ENCODE data around the gene PAK1. TPM values are rescaled to one million over a fixed set of nuclear protein-coding genes. Genes with fewer than 3 reads are reported as not detected.
"Not testable (repeated sequence)": the region's sequence is repeated elsewhere in the genome, so short reads cannot be mapped to it uniquely, and the experiment has no call there.

The PAK1 gene
- polyA plus RNA-seq, 1 donor = 81.0 TPM

- Histone ChIP-seq H3K4me3 (ENCODE audit: low read length) (no peak overlapping the region), H3K36me3 (ENCODE audit: control insufficient read depth, insufficient read depth, low read length) (no peaks in the 10 kb centered on the region), H3K4me1 (ENCODE audit: control insufficient read depth, insufficient read depth, low read length) (peaks cover 10% of the 10 kb centered on the region), H3K27ac (ENCODE audit: low read length) (no peak overlapping the region), H3K9me3 (ENCODE audit: control insufficient read depth, low read depth, low read length) (no peaks in the 10 kb centered on the region), H3K27me3 (ENCODE audit: control insufficient read depth, insufficient read depth, low read length) (no peaks in the 10 kb centered on the region)
- no CpG with 5 or more reads among the region's 1 CpG for WGBS (ENCODE audit: insufficient coverage, low lambda C conversion rate)
- no peak for DNase-seq
Observed at GRCh38 chr11:77510851-77511250, 37.0 kb upstream of the PAK1 start.

- peaks cover 6% of the 10 kb centered on the region for H3K4me1 ChIP-seq (ENCODE audit: control insufficient read depth, insufficient read depth, low read length)
- no CpG with 5 or more reads among the region's 3 CpGs for WGBS (ENCODE audit: insufficient coverage, low lambda C conversion rate)
- H3K27ac ChIP-seq (ENCODE audit: low read length) = no peak overlapping the region
- no peak for DNase-seq
- no peaks in the 10 kb centered on the region for H3K36me3 ChIP-seq (ENCODE audit: control insufficient read depth, insufficient read depth, low read length)
- H3K9me3 ChIP-seq (ENCODE audit: control insufficient read depth, low read depth, low read length) = no peaks in the 10 kb centered on the region
- no peak overlapping the region for H3K4me3 ChIP-seq (ENCODE audit: low read length)
- no peaks in the 10 kb centered on the region for H3K27me3 ChIP-seq (ENCODE audit: control insufficient read depth, insufficient read depth, low read length)
Observed at GRCh38 chr11:77510095-77510494, 36.2 kb upstream of the PAK1 start.

- Histone ChIP-seq H3K27me3 (ENCODE audit: control insufficient read depth, insufficient read depth, low read length) (no peaks in the 10 kb centered on the region), H3K4me1 (ENCODE audit: control insufficient read depth, insufficient read depth, low read length) (peaks cover 8% of the 10 kb centered on the region), H3K36me3 (ENCODE audit: control insufficient read depth, insufficient read depth, low read length) (no peaks in the 10 kb centered on the region), H3K27ac (ENCODE audit: low read length) (no peak overlapping the region), H3K4me3 (ENCODE audit: low read length) (no peak overlapping the region), H3K9me3 (ENCODE audit: control insufficient read depth, low read depth, low read length) (no peaks in the 10 kb centered on the region)
- WGBS (ENCODE audit: insufficient coverage, low lambda C conversion rate) = no CpG with 5 or more reads among the region's 2 CpGs
- no peak for DNase-seq
Observed at GRCh38 chr11:77508019-77508418, 34.1 kb upstream of the PAK1 start.

GRCh38 chr11:77506857-77507256 is 33.0 kb upstream of the PAK1 start:
- Histone ChIP-seq H3K27me3 (ENCODE audit: control insufficient read depth, insufficient read depth, low read length) (no peaks in the 10 kb centered on the region), H3K4me3 (ENCODE audit: low read length) (no peak overlapping the region), H3K36me3 (ENCODE audit: control insufficient read depth, insufficient read depth, low read length) (no peaks in the 10 kb centered on the region), H3K27ac (ENCODE audit: low read length) (no peak overlapping the region), H3K9me3 (ENCODE audit: control insufficient read depth, low read depth, low read length) (no peaks in the 10 kb centered on the region), H3K4me1 (ENCODE audit: control insufficient read depth, insufficient read depth, low read length) (peaks cover 14% of the 10 kb centered on the region)
- 80% methylated on average over 1 of the region's 2 CpGs for WGBS (ENCODE audit: insufficient coverage, low lambda C conversion rate)
- no peak for DNase-seq

- Histone ChIP-seq H3K4me1 (ENCODE audit: control insufficient read depth, insufficient read depth, low read length) (peaks cover 16% of the 10 kb centered on the region), H3K4me3 (ENCODE audit: low read length) (no peak overlapping the region), H3K27ac (ENCODE audit: low read length) (no peak overlapping the region), H3K36me3 (ENCODE audit: control insufficient read depth, insufficient read depth, low read length) (no peaks in the 10 kb centered on the region), H3K27me3 (ENCODE audit: control insufficient read depth, insufficient read depth, low read length) (no peaks in the 10 kb centered on the region), H3K9me3 (ENCODE audit: control insufficient read depth, low read depth, low read length) (no peaks in the 10 kb centered on the region)
- DNase-seq = no peak
- WGBS (ENCODE audit: insufficient coverage, low lambda C conversion rate) = 100% methylated on average over 1 of the region's 3 CpGs
Observed at GRCh38 chr11:77505956-77506355, 32.1 kb upstream of the PAK1 start.

GRCh38 chr11:77503006-77503405 is 29.1 kb upstream of the PAK1 start:
- no CpG with 5 or more reads among the region's 3 CpGs for WGBS (ENCODE audit: insufficient coverage, low lambda C conversion rate)

GRCh38 chr11:77502346-77502905 is 28.5 kb upstream of the PAK1 start:
- H3K27ac ChIP-seq (ENCODE audit: low read length) = no peak overlapping the region
- no CpG with 5 or more reads among the region's 4 CpGs for WGBS (ENCODE audit: insufficient coverage, low lambda C conversion rate)
- no peaks in the 10 kb centered on the region for H3K36me3 ChIP-seq (ENCODE audit: control insufficient read depth, insufficient read depth, low read length)

More at GRCh38 chr11:77503006-77503405, 29.1 kb upstream of the PAK1 start:
- Histone ChIP-seq H3K27me3 (ENCODE audit: control insufficient read depth, insufficient read depth, low read length) (no peaks in the 10 kb centered on the region), H3K4me1 (ENCODE audit: control insufficient read depth, insufficient read depth, low read length) (peaks cover 16% of the 10 kb centered on the region), H3K4me3 (ENCODE audit: low read length) (no peak overlapping the region), H3K36me3 (ENCODE audit: control insufficient read depth, insufficient read depth, low read length) (no peaks in the 10 kb centered on the region), H3K27ac (ENCODE audit: low read length) (peak overlapping the region; percentile 8), H3K9me3 (ENCODE audit: control insufficient read depth, low read depth, low read length) (no peaks in the 10 kb centered on the region)
- peak; percentile 85 to 92 for DNase-seq

GRCh38 chr11:77501758-77502157 is 27.9 kb upstream of the PAK1 start:
- H3K27me3 ChIP-seq (ENCODE audit: control insufficient read depth, insufficient read depth, low read length) = no peaks in the 10 kb centered on the region
- H3K27ac ChIP-seq (ENCODE audit: low read length) = no peak overlapping the region
- H3K9me3 ChIP-seq (ENCODE audit: control insufficient read depth, low read depth, low read length) = no peaks in the 10 kb centered on the region
- 57% methylated on average over 1 of the region's 2 CpGs for WGBS (ENCODE audit: insufficient coverage, low lambda C conversion rate)
- DNase-seq = no peak
- H3K4me1 ChIP-seq (ENCODE audit: control insufficient read depth, insufficient read depth, low read length) = peaks cover 16% of the 10 kb centered on the region
- no peak overlapping the region for H3K4me3 ChIP-seq (ENCODE audit: low read length)
- H3K36me3 ChIP-seq (ENCODE audit: control insufficient read depth, insufficient read depth, low read length) = no peaks in the 10 kb centered on the region

More at GRCh38 chr11:77502346-77502905, 28.5 kb upstream of the PAK1 start:
- peak in 1 of 2 donors; percentile 25 for DNase-seq
- Histone ChIP-seq H3K27me3 (ENCODE audit: control insufficient read depth, insufficient read depth, low read length) (no peaks in the 10 kb centered on the region), H3K4me3 (ENCODE audit: low read length) (no peak overlapping the region), H3K9me3 (ENCODE audit: control insufficient read depth, low read depth, low read length) (no peaks in the 10 kb centered on the region), H3K4me1 (ENCODE audit: control insufficient read depth, insufficient read depth, low read length) (peaks cover 16% of the 10 kb centered on the region)

GRCh38 chr11:77497368-77497767 is 23.5 kb upstream of the PAK1 start:
- DNase-seq = peak in 1 of 2 donors; percentile 18
- no peaks in the 10 kb centered on the region for H3K36me3 ChIP-seq (ENCODE audit: control insufficient read depth, insufficient read depth, low read length)
- H3K27ac ChIP-seq (ENCODE audit: low read length) = no peak overlapping the region

GRCh38 chr11:77495526-77495925 is 21.6 kb upstream of the PAK1 start:
- Histone ChIP-seq H3K27ac (ENCODE audit: low read length) (no peak overlapping the region), H3K9me3 (ENCODE audit: control insufficient read depth, low read depth, low read length) (no peaks in the 10 kb centered on the region), H3K27me3 (ENCODE audit: control insufficient read depth, insufficient read depth, low read length) (no peaks in the 10 kb centered on the region), H3K4me1 (ENCODE audit: control insufficient read depth, insufficient read depth, low read length) (no peaks in the 10 kb centered on the region), H3K36me3 (ENCODE audit: control insufficient read depth, insufficient read depth, low read length) (no peaks in the 10 kb centered on the region), H3K4me3 (ENCODE audit: low read length) (no peak overlapping the region)
- WGBS (ENCODE audit: insufficient coverage, low lambda C conversion rate) = no CpG with 5 or more reads among the region's 1 CpG
- DNase-seq = no peak

More at GRCh38 chr11:77497368-77497767, 23.5 kb upstream of the PAK1 start:
- Histone ChIP-seq H3K4me1 (ENCODE audit: control insufficient read depth, insufficient read depth, low read length) (peaks cover 3% of the 10 kb centered on the region), H3K9me3 (ENCODE audit: control insufficient read depth, low read depth, low read length) (no peaks in the 10 kb centered on the region), H3K27me3 (ENCODE audit: control insufficient read depth, insufficient read depth, low read length) (no peaks in the 10 kb centered on the region), H3K4me3 (ENCODE audit: low read length) (no peak overlapping the region)
- no CpG with 5 or more reads among the region's 1 CpG for WGBS (ENCODE audit: insufficient coverage, low lambda C conversion rate)

GRCh38 chr11:77490035-77490434 is 16.1 kb upstream of the PAK1 start:
- not testable (repeated sequence) for H3K4me1 ChIP-seq (ENCODE audit: control insufficient read depth, insufficient read depth, low read length); H3K27me3 ChIP-seq (ENCODE audit: control insufficient read depth, insufficient read depth, low read length); H3K27ac ChIP-seq (ENCODE audit: low read length); H3K36me3 ChIP-seq (ENCODE audit: control insufficient read depth, insufficient read depth, low read length); H3K9me3 ChIP-seq (ENCODE audit: control insufficient read depth, low read depth, low read length); DNase-seq; H3K4me3 ChIP-seq (ENCODE audit: low read length)
- no CpG with 5 or more reads among the region's 28 CpGs for WGBS (ENCODE audit: insufficient coverage, low lambda C conversion rate)
